Lower leg skin (tissue), 3 donors: ENCODE data around the gene WDR20.

Source experiments
- POLR2A ChIP-seq, 2 donors: fragments of 450-650 bp; IDR thresholded peaks; one replicate each; pipeline ENCODE4 v1.6.1; 2016 to 2017; ENCODE audit warnings: antibody characterized with exemption in 2 of 2, mild to moderate bottlenecking in 1 of 2, moderate library complexity in 1 of 2
- TF ChIP-seq, protein P1 (sequence below), 3 donors: fragments of 450-650 bp; IDR thresholded peaks; one replicate each; pipeline ENCODE4 v1.5.1; 2016; ENCODE audit warnings: antibody characterized with exemption in 3 of 3, mild to moderate bottlenecking in 3 of 3, moderate library complexity in 2 of 3

- TF ChIP-seq POLR2A (IDR thresholded peaks at IDR 0.05) = no peak
- TF ChIP-seq, protein P1, sequence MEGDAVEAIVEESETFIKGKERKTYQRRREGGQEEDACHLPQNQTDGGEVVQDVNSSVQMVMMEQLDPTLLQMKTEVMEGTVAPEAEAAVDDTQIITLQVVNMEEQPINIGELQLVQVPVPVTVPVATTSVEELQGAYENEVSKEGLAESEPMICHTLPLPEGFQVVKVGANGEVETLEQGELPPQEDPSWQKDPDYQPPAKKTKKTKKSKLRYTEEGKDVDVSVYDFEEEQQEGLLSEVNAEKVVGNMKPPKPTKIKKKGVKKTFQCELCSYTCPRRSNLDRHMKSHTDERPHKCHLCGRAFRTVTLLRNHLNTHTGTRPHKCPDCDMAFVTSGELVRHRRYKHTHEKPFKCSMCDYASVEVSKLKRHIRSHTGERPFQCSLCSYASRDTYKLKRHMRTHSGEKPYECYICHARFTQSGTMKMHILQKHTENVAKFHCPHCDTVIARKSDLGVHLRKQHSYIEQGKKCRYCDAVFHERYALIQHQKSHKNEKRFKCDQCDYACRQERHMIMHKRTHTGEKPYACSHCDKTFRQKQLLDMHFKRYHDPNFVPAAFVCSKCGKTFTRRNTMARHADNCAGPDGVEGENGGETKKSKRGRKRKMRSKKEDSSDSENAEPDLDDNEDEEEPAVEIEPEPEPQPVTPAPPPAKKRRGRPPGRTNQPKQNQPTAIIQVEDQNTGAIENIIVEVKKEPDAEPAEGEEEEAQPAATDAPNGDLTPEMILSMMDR (IDR thresholded peaks at IDR 0.05) = no peak
Observed at GRCh38 chr14:102251161-102251560, 111.5 kb downstream of the WDR20 start.
